Fibroblast of the aortic adventitia (primary cell): Measurements from ENCODE around the gene NCKAP5. TPM values are rescaled to one million over a fixed set of nuclear protein-coding genes. Genes with fewer than 3 reads are reported as not detected.

Experiments
- DNase-seq: peaks from one replicate; pipeline ENCODE4 v3.0.0-alpha.2; 2010; ENCODE audit warnings: low read depth
- H3K4me3 ChIP-seq: 2 replicates; pipeline ENCODE4 v1.5.1; 2011; ENCODE audit warnings: low read depth, mild to moderate bottlenecking, control low read depth, low read length, moderate library complexity
- total RNA-seq: library from RNA; depleted of rRNA; stranded (reverse); fragments of >200 nt; gene quantifications from 2 replicates; pipeline ENCODE4 v1.2.3, GENCODE V29; 2012; ENCODE audit warnings: low replicate concordance
- TF ChIP-seq, protein P1 (sequence below): IDR thresholded peaks from 2 replicates; pipeline ENCODE4 v1.5.1; 2011; ENCODE audit warnings: mild to moderate bottlenecking, low read length, control low read depth, inconsistent platforms; ENCODE audit not compliant: insufficient read depth

Gene NCKAP5
- total RNA-seq, 1 donor, result 4.4 TPM

DNA sequence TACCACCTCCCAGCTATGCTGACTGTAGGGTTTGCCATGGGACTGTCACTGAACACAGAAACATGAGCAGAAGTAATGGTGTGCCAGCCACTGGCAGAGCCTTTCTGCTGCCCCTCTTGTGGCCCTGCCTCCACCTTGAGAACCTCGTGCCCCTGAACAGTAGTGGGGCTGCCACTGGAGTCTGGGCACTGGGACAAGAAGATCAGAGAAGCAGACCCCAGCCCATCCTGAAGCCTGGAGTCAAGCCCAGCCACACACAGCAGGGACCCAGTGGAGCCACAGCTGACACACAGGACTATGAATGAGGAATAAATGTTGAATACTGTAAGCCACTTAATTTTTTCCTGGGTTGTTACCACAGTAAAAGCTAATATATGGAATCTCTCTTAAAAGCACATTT is 159.6 kb downstream of the NCKAP5 start:
- no peak overlapping the region for H3K4me3 ChIP-seq
- DNase-seq, result no peak
- TF ChIP-seq, protein P1, sequence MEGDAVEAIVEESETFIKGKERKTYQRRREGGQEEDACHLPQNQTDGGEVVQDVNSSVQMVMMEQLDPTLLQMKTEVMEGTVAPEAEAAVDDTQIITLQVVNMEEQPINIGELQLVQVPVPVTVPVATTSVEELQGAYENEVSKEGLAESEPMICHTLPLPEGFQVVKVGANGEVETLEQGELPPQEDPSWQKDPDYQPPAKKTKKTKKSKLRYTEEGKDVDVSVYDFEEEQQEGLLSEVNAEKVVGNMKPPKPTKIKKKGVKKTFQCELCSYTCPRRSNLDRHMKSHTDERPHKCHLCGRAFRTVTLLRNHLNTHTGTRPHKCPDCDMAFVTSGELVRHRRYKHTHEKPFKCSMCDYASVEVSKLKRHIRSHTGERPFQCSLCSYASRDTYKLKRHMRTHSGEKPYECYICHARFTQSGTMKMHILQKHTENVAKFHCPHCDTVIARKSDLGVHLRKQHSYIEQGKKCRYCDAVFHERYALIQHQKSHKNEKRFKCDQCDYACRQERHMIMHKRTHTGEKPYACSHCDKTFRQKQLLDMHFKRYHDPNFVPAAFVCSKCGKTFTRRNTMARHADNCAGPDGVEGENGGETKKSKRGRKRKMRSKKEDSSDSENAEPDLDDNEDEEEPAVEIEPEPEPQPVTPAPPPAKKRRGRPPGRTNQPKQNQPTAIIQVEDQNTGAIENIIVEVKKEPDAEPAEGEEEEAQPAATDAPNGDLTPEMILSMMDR, result no peak

DNA sequence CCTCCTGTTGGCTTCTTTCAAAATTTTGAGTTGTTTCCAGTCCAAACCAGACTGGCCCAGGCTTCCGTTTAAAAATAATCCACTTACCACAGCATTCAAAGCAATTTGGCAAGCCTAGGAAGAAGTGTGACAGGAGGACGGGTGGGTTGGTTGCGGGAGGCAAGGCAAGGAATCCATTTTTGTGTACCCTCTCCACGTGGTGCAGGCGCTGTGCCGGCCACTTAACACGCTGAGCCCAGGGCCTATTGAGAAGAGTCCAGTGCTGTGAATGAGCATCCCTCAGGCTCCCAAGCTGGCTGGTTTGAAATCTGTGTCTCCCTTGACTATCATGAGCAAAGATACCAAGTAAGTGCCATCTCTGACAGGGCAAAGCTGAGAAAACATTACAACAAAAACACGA is 160.9 kb downstream of the NCKAP5 start:
- DNase-seq, result no peak
- TF ChIP-seq, protein P1, result no peak
- H3K4me3 ChIP-seq, result no peak overlapping the region

DNA sequence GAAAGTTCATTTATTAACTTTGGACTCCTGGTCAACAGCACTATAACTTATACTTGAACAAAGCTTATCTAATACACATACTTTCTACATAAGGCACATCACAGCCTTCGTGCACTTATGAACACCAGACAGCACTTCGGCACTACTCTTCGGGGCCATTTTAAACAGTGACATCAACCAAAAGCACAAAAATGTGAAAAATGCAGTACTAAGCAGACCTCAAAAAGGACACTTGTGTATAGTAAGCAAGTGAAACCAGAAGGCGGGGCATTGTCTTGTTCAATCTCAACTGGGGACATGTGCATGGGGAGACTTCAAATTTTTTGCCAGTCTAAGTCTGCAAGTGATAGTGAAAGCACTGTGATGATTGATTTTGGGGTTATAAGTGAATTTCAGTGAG is 163.0 kb downstream of the NCKAP5 start:
- TF ChIP-seq, protein P1, result no peak
- H3K4me3 ChIP-seq, result no peak overlapping the region
- no peak for DNase-seq

DNA sequence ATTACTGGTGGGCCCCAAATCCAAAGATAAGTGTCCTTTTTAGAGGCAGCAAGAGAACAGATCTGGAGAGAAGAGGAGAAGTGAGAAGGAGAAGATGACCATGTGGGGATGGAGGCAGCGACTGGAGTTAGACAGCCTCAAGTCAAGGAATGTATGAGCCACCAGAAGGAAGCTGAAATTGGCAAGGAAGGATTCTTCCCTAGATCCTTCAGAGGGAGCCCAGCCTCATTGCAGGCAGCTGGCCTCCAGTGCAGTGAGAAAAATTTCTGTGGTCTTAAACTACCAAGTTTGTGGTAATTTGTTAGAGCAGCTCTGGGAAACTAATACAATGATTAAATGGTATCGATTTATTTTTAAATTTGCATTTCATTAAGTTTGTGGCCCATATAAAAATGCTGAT is 167.9 kb downstream of the NCKAP5 start:
- TF ChIP-seq, protein P1, result no peak
- no peak for DNase-seq

DNA sequence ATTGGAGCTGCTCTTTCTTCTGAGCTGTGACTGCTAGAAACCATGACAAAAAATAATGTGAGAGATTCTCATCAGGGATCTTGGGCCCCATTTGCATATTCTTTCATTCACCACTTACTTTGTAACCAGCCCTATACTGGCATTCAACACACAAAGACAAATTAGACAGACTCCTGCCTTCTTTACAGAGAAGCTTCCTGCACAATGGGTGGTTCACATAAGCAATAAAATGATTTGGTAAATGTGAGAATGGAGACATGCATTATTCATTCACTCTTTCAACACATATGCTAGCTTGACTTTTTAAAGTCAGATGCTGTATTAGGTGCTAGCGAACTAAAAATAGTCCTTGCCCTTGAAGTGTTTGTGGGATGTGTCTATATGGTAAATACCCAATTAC is 174.4 kb downstream of the NCKAP5 start:
- TF ChIP-seq, protein P1, result no peak
- no peak overlapping the region for H3K4me3 ChIP-seq
- no peak for DNase-seq

More for the DNA sequence above, 167.9 kb downstream of the NCKAP5 start:
- no peak overlapping the region for H3K4me3 ChIP-seq

DNA sequence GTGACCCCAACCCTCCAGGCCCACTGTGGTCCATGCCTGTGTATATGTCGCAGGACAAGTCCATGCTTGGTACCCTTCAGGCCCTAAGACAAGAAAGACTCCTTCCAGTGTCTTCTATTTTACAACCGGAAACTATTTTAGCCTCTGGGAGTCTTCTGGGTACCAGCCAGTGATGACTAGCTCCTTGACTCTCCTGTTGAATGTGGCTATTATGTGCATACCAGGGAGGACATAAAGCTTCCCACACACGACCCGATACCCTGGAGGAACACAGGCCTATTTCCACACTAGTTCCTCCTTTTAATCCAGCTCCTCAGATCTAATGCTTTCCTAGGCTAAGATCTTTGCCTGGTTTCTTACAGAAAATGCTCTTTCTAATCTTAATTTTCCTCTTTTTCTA is 178.1 kb downstream of the NCKAP5 start:
- DNase-seq, result peak; percentile 44
- TF ChIP-seq, protein P1, result no peak
- H3K4me3 ChIP-seq, result no peak overlapping the region

DNA sequence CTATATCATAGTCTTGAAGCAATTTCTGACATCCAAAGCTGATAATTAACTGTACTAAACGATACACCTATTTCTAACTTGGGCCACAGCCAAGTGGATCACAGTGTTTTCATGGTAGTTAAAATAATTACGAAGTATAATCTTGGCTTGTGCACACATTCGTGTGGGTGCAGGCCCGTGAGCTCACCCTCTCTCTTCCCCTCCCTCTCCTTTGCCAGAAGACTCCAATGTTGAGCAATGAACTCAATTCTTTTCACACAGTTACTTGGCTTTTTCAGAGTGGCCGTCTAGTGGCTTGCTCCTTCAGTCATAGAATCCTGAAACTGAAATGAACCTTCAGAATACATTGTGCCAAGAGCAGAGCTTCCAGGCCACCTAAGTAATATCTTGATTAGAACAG is 178.7 kb downstream of the NCKAP5 start:
- TF ChIP-seq, protein P1, result no peak
- DNase-seq, result no peak
- H3K4me3 ChIP-seq, result no peak overlapping the region
